HEK293 (cell line): Measurements from ENCODE around the gene GPR162.

Experiments
- GFI1B ChIP-seq: fragments of 450-650 bp; formaldehyde crosslinking; IDR thresholded peaks from 2 replicates; pipeline ENCODE4 v1.5.1; 2016; ENCODE audit warnings: missing biosample characterization, missing genetic modification characterization
- GLI2 ChIP-seq: fragments of 450-650 bp; formaldehyde crosslinking; IDR thresholded peaks from 2 replicates; pipeline ENCODE4; 2017; ENCODE audit warnings: missing biosample characterization, missing genetic modification characterization, low read depth, borderline replicate concordance
- GLI4 ChIP-seq: fragments of 450-650 bp; formaldehyde crosslinking; IDR thresholded peaks from 2 replicates; pipeline ENCODE4 v1.5.1; 2016; ENCODE audit warnings: missing biosample characterization, missing genetic modification characterization
- HIC1 ChIP-seq: fragments of 450-650 bp; formaldehyde crosslinking; IDR thresholded peaks from 2 replicates; pipeline ENCODE4 v1.5.1; 2016; ENCODE audit warnings: missing biosample characterization, missing genetic modification characterization
- HOXA7 ChIP-seq: sonication (generic); formaldehyde crosslinking; IDR thresholded peaks from 2 replicates; pipeline ENCODE4 v1.8.1; 2022; ENCODE audit warnings: missing genetic modification reagents, borderline replicate concordance
- KLF16 ChIP-seq: fragments of 450-650 bp; formaldehyde crosslinking; IDR thresholded peaks from 2 replicates; pipeline ENCODE4 v1.5.1; 2017; ENCODE audit warnings: missing biosample characterization, missing genetic modification characterization
- SP7 ChIP-seq: fragments of 450-650 bp; formaldehyde crosslinking; IDR thresholded peaks from 2 replicates; pipeline ENCODE4 v1.5.1; 2016; ENCODE audit warnings: missing biosample characterization, missing genetic modification characterization
- TCF7L2 ChIP-seq: IDR thresholded peaks from 2 replicates; pipeline ENCODE4 v1.6.1; 2011; ENCODE audit warnings: low read depth, mild to moderate bottlenecking, inconsistent platforms, low read length, moderate library complexity, borderline replicate concordance
- ZBTB48 ChIP-seq: fragments of 450-650 bp; formaldehyde crosslinking; IDR thresholded peaks from 2 replicates; pipeline ENCODE4 v1.5.1; 2016; ENCODE audit warnings: missing biosample characterization, missing genetic modification characterization
- ZNF121 ChIP-seq: fragments of 450-650 bp; formaldehyde crosslinking; IDR thresholded peaks from 2 replicates; pipeline ENCODE4 v1.5.1; 2016; ENCODE audit warnings: missing biosample characterization, missing genetic modification characterization
- ZNF133 ChIP-seq: fragments of 450-650 bp; formaldehyde crosslinking; IDR thresholded peaks from 2 replicates; pipeline ENCODE4 v1.5.1; 2016; ENCODE audit warnings: missing biosample characterization, missing genetic modification characterization
- ZNF146 ChIP-seq: fragments of 450-650 bp; formaldehyde crosslinking; IDR thresholded peaks from 2 replicates; pipeline ENCODE4 v1.5.1; 2016; ENCODE audit warnings: missing biosample characterization, missing genetic modification characterization
- ZNF155 ChIP-seq: fragments of 450-650 bp; formaldehyde crosslinking; IDR thresholded peaks from 2 replicates; pipeline ENCODE4 v1.5.1; 2016; ENCODE audit warnings: missing biosample characterization, missing genetic modification characterization
- ZNF2 ChIP-seq: fragments of 450-650 bp; formaldehyde crosslinking; IDR thresholded peaks from 2 replicates; pipeline ENCODE4 v1.5.1; 2016; ENCODE audit warnings: missing biosample characterization, missing genetic modification characterization
- ZNF211 ChIP-seq: fragments of 450-650 bp; formaldehyde crosslinking; IDR thresholded peaks from 2 replicates; pipeline ENCODE4 v1.5.1; 2016; ENCODE audit warnings: low read depth, missing biosample characterization, missing genetic modification characterization
- ZNF26 ChIP-seq: fragments of 450-650 bp; formaldehyde crosslinking; IDR thresholded peaks from 2 replicates; pipeline ENCODE4 v1.5.1; 2016; ENCODE audit warnings: missing biosample characterization, missing genetic modification characterization
- ZNF266 ChIP-seq: fragments of 450-650 bp; formaldehyde crosslinking; IDR thresholded peaks from 2 replicates; pipeline ENCODE4 v1.5.1; 2016; ENCODE audit warnings: missing biosample characterization, missing genetic modification characterization, low read depth
- ZNF311 ChIP-seq: fragments of 450-650 bp; formaldehyde crosslinking; IDR thresholded peaks from 2 replicates; pipeline ENCODE4 v1.5.1; 2017; ENCODE audit warnings: missing biosample characterization, missing genetic modification characterization, borderline replicate concordance
- ZNF324 ChIP-seq: fragments of 450-650 bp; formaldehyde crosslinking; IDR thresholded peaks from 2 replicates; pipeline ENCODE4 v1.5.1; 2016; ENCODE audit warnings: missing biosample characterization, missing genetic modification characterization
- ZNF394 ChIP-seq: fragments of 450-650 bp; formaldehyde crosslinking; IDR thresholded peaks from 2 replicates; pipeline ENCODE4 v1.5.1; 2016; ENCODE audit warnings: missing biosample characterization, missing genetic modification characterization, mild to moderate bottlenecking, moderate library complexity, borderline replicate concordance
- ZNF416 ChIP-seq: fragments of 450-650 bp; formaldehyde crosslinking; IDR thresholded peaks from 2 replicates; pipeline ENCODE4 v1.5.1; 2016; ENCODE audit warnings: missing biosample characterization, missing genetic modification characterization
- ZNF426 ChIP-seq: fragments of 450-650 bp; formaldehyde crosslinking; IDR thresholded peaks from 2 replicates; pipeline ENCODE4 v1.5.1; 2017; ENCODE audit warnings: missing biosample characterization, missing genetic modification characterization, mild to moderate bottlenecking, inconsistent platforms, moderate library complexity
- ZNF48 ChIP-seq: fragments of 450-650 bp; formaldehyde crosslinking; IDR thresholded peaks from 2 replicates; pipeline ENCODE4 v1.5.1; 2016; ENCODE audit warnings: missing biosample characterization, missing genetic modification characterization
- ZNF558 ChIP-seq: fragments of 450-650 bp; formaldehyde crosslinking; IDR thresholded peaks from 2 replicates; pipeline ENCODE4 v1.5.1; 2016; ENCODE audit warnings: missing biosample characterization, missing genetic modification characterization
- ZNF571 ChIP-seq: fragments of 450-650 bp; formaldehyde crosslinking; IDR thresholded peaks from 2 replicates; pipeline ENCODE4 v1.5.0; 2017; ENCODE audit warnings: missing biosample characterization, missing genetic modification characterization
- ZNF600 ChIP-seq: fragments of 450-650 bp; formaldehyde crosslinking; IDR thresholded peaks from 2 replicates; pipeline ENCODE4 v1.5.1; 2016; ENCODE audit warnings: missing biosample characterization, missing genetic modification characterization
- ZNF610 ChIP-seq: fragments of 450-650 bp; formaldehyde crosslinking; IDR thresholded peaks from 2 replicates; pipeline ENCODE4 v1.5.1; 2016; ENCODE audit warnings: missing biosample characterization, missing genetic modification characterization, borderline replicate concordance
- ZNF623 ChIP-seq: fragments of 450-650 bp; formaldehyde crosslinking; IDR thresholded peaks from 2 replicates; pipeline ENCODE4 v1.5.1; 2016; ENCODE audit warnings: missing biosample characterization, missing genetic modification characterization
- ZNF670 ChIP-seq: fragments of 450-650 bp; formaldehyde crosslinking; IDR thresholded peaks from 2 replicates; pipeline ENCODE4 v1.5.1; 2016; ENCODE audit warnings: missing biosample characterization, missing genetic modification characterization, low read depth
- ZNF76 ChIP-seq: fragments of 450-650 bp; formaldehyde crosslinking; IDR thresholded peaks from 2 replicates; pipeline ENCODE4; 2016; ENCODE audit warnings: low read depth, missing biosample characterization, missing genetic modification characterization, borderline replicate concordance
- ZNF843 ChIP-seq: fragments of 450-650 bp; formaldehyde crosslinking; IDR thresholded peaks from 2 replicates; pipeline ENCODE4 v1.5.1; 2016; ENCODE audit warnings: missing biosample characterization, missing genetic modification characterization
- ZXDB ChIP-seq: fragments of 450-650 bp; formaldehyde crosslinking; IDR thresholded peaks from 2 replicates; pipeline ENCODE4 v1.5.1; 2016; ENCODE audit warnings: missing biosample characterization, missing genetic modification characterization
- TF ChIP-seq, protein P1 (sequence below): fragments of 450-650 bp; formaldehyde crosslinking; IDR thresholded peaks from 2 replicates; pipeline ENCODE4 v1.5.1; 2016; ENCODE audit warnings: missing biosample characterization, missing genetic modification characterization
- TF ChIP-seq, protein P2 (sequence below): fragments of 450-650 bp; formaldehyde crosslinking; IDR thresholded peaks from 2 replicates; pipeline ENCODE4 v1.5.1; 2016; ENCODE audit warnings: missing biosample characterization, missing genetic modification characterization

GPR162 gene

DNA sequence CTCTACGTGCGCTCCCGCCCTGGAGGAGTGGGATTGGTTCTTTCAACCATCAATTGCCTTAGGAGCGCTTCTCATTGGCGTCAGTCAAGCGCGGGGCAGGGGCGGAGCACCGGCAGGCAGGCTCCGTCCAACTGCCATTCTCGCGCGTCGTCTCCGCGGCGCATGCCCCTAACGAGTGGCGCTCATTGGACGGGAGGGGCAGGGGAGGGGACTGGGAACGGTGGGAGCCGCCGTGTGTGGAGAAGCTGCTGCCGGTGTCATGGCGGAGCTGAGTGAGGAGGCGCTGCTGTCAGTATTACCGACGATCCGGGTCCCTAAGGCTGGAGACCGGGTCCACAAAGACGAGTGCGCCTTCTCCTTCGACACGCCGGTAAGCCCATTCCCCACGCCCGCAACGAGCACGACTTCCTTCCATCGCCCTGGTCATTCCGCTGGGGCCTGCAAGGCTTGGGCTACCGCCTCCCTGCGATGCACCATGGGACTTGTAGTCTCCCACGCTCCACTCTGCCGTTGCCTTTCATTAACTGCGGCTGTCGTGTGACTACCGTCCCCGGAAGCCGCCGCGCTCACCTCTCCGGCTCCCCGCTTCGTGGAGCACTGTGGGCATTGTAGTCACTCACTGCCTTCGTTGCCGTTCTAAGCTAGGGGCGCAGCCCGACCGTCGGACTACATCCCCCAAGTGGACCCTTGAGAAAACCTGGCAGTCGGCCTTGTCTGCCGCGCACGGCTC lies 30.5 kb downstream of the GPR162 start, which contains the start of gene USP5 (continued):
- TF ChIP-seq ZNF26 (tag by site-specific recombination) (no peak), ZNF600 (tag by site-specific recombination) (no peak), GFI1B (tag by site-specific recombination) (no peak), ZNF133 (tag by site-specific recombination) (no peak), GLI2 (tag by site-specific recombination) (no peak), ZNF324 (tag by site-specific recombination) (peak; percentile 84), ZNF121 (tag by site-specific recombination) (no peak), ZBTB48 (tag by site-specific recombination) (peak; percentile 66), ZNF416 (tag by site-specific recombination) (no peak), ZNF76 (tag by site-specific recombination) (peak; percentile 100), ZNF146 (tag by site-specific recombination) (no peak), ZNF670 (tag by site-specific recombination) (no peak), ZNF48 (tag by site-specific recombination) (no peak), ZNF623 (tag by site-specific recombination) (no peak), TCF7L2 (no peak), ZXDB (peak; percentile 98), ZNF266 (tag by site-specific recombination) (no peak), ZNF394 (tag by site-specific recombination) (peak; percentile 97), ZNF610 (tag by site-specific recombination) (no peak), HIC1 (no peak), ZNF843 (tag by site-specific recombination) (peak; percentile 32; the same call in 1 of the 2 replicates), SP7 (tag by site-specific recombination) (peak; percentile 70), ZNF558 (tag by site-specific recombination) (no peak), ZNF211 (no peak), KLF16 (tag by site-specific recombination) (peak; percentile 98), HOXA7 (CRISPR knock-in tag) (no peak), ZNF426 (tag by site-specific recombination) (no peak), ZNF2 (tag by site-specific recombination) (peak; percentile 78; the same call in 1 of the 2 replicates), ZNF311 (tag by site-specific recombination) (no peak), ZNF155 (tag by site-specific recombination) (no peak), ZNF571 (tag by site-specific recombination) (no peak), GLI4 (tag by site-specific recombination) (no peak)
- TF ChIP-seq, protein P1, sequence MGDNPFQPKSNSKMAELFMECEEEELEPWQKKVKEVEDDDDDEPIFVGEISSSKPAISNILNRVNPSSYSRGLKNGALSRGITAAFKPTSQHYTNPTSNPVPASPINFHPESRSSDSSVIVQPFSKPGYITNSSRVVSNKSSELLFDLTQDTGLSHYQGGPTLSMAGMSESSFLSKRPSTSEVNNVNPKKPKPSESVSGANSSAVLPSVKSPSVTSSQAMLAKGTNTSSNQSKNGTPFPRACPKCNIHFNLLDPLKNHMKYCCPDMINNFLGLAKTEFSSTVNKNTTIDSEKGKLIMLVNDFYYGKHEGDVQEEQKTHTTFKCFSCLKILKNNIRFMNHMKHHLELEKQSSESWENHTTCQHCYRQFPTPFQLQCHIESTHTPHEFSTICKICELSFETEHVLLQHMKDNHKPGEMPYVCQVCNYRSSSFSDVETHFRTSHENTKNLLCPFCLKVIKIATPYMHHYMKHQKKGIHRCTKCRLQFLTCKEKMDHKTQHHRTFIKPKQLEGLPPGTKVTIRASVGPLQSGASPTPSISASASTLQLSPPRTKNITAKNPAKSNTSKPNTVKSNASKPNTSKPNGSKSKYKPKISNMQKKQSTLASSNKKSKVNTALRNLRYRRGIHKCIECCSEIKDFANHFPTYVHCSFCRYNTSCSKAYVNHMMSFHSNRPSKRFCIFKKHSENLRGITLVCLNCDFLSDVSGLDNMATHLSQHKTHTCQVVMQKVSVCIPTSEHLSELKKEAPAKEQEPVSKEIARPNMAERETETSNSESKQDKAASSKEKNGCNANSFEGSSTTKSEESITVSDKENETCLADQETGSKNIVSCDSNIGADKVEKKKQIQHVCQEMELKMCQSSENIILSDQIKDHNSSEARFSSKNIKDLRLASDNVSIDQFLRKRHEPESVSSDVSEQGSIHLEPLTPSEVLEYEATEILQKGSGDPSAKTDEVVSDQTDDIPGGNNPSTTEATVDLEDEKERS: no peak
- TF ChIP-seq, protein P2, sequence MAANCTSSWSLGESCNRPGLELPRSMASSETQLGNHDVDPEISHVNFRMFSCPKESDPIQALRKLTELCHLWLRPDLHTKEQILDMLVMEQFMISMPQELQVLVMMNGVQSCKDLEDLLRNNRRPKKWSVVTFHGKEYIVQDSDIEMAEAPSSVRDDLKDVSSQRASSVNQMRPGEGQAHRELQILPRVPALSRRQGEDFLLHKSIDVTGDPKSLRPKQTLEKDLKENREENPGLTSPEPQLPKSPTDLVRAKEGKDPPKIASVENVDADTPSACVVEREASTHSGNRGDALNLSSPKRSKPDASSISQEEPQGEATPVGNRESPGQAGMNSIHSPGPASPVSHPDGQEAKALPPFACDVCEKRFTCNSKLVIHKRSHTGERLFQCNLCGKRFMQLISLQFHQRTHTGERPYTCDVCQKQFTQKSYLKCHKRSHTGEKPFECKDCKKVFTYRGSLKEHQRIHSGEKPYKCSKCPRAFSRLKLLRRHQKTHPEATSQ (tag by site-specific recombination): no peak
